HepG2 (cell line): Measurements from ENCODE around the gene KRCC1. TPM values are rescaled to one million over a fixed set of nuclear protein-coding genes. Genes with fewer than 3 reads are reported as not detected.

Experiments used
- ATAC-seq: fragments of 200-7000 bp; cut with Tn5 transposase; 3 replicates; pipeline ENCODE4 v1.9.1; 2020; ENCODE audit warnings: mild to moderate bottlenecking, moderate library complexity
- BruUV-seq: library from RNA; stranded (reverse); fragments of 400-500 nt; replicated peaks from 2 replicates; lab custom pipeline; 2021; lab: Mats Ljungman, UMichigan
- CTCF ChIA-PET: fragments of 300-600 bp; formaldehyde crosslinking; extraction: SDS; loops from one replicate; lab custom pipeline; 2021; ENCODE audit warnings: low total read pairs, inconsistent platforms, low intra/inter-chr PET ratio; lab: Yijun Ruan, JAX
- POLR2A ChIA-PET: fragments of 350-600 bp; sonication (Branson Sonifier 250); formaldehyde crosslinking; loops from one replicate; lab custom pipeline; 2020; ENCODE audit warnings: antibody characterized with exemption, inconsistent platforms; lab: Yijun Ruan, JAX
- DNase-seq: peaks from one replicate; pipeline ENCODE4 v3.0.0-alpha.2; 2015; ENCODE audit warnings: low spot score
- FAIRE-seq: peaks from 3 replicates; lab custom pipeline; 2011; peaks lifted over from hg19 to GRCh38; lab: Jason Lieb, UNC
- H2AFZ ChIP-seq: one replicate; pipeline ENCODE4 v1.6.1; 2011; ENCODE audit warnings: low read length, inconsistent platforms
- H3K27ac ChIP-seq: fragments of 300-600 bp; 3 replicates; pipeline ENCODE4 v1.8.0; 2011; ENCODE audit warnings: mixed run types, mild to moderate bottlenecking, mixed read lengths, low read length, inconsistent platforms; ENCODE audit not compliant: insufficient read depth; ENCODE audit errors: extremely low read length
- H3K27me3 ChIP-seq, 2 experiments: fragments of 200-600 bp in 1 of 2; 2 replicates in 1 of 2; 3 replicates in 1 of 2; pipeline versions ENCODE4 v1.6.0 to v1.8.0; 2011; ENCODE audit warnings: low read length in 2 of 2, mild to moderate bottlenecking in 2 of 2, moderate library complexity in 2 of 2, inconsistent platforms in 1 of 2; ENCODE audit not compliant: insufficient read depth in 2 of 2, control insufficient read depth in 1 of 2
- H3K36me3 ChIP-seq, 2 experiments: fragments of 200-600 bp in 1 of 2; replicated peaks in 1 of 2; 2 replicates in 1 of 2; 3 replicates in 1 of 2; pipeline versions ENCODE4 v1.5.1 to v1.8.0; 2011; ENCODE audit warnings: low read length in 2 of 2, inconsistent platforms in 1 of 2; ENCODE audit not compliant: insufficient read depth in 2 of 2, control insufficient read depth in 1 of 2
- H3K4me1 ChIP-seq: 2 replicates; pipeline ENCODE4 v1.5.1; 2012; ENCODE audit warnings: low read length, inconsistent platforms; ENCODE audit not compliant: insufficient read depth
- H3K4me2 ChIP-seq: 2 replicates; pipeline ENCODE4 v1.6.0; 2011; ENCODE audit warnings: low read depth, low read length, inconsistent platforms
- H3K4me3 ChIP-seq, 3 experiments: fragments of 200-600 bp in 1 of 3; sonication (generic), shearing (Covaris generic) in 1 of 3; replicated peaks in 1 of 3; 2 replicates each; pipeline ENCODE4 v1.5.1; 2011 to 2016; ENCODE audit warnings: low read length in 3 of 3, inconsistent platforms in 2 of 3, low read depth in 2 of 3, mild to moderate bottlenecking in 2 of 3, control low read depth in 1 of 3, mixed read lengths in 1 of 3; ENCODE audit not compliant: insufficient read depth in 1 of 3
- H3K79me2 ChIP-seq: one replicate; pipeline ENCODE4 v1.6.1; 2011; ENCODE audit warnings: low read length, inconsistent platforms; ENCODE audit not compliant: insufficient read depth
- H3K9ac ChIP-seq: 2 replicates; pipeline ENCODE4 v1.6.0; 2011; ENCODE audit warnings: mild to moderate bottlenecking, low read depth, low read length, inconsistent platforms; ENCODE audit not compliant: insufficient read depth
- H3K9me3 ChIP-seq: 2 replicates; pipeline ENCODE4 v1.5.1; 2012; ENCODE audit warnings: mild to moderate bottlenecking, low read length
- H4K20me1 ChIP-seq: 2 replicates; pipeline ENCODE4 v1.6.0; 2011; ENCODE audit warnings: inconsistent platforms, mild to moderate bottlenecking, low read length, moderate library complexity; ENCODE audit not compliant: insufficient read depth
- NFYB ChIP-seq: sonication (generic); formaldehyde crosslinking; IDR thresholded peaks from 2 replicates; pipeline ENCODE4 v1.4.0; 2020; ENCODE audit warnings: missing genetic modification reagents
- TCF7L2 ChIP-seq: IDR thresholded peaks from 2 replicates; pipeline ENCODE4 v1.6.1; 2011; ENCODE audit warnings: mild to moderate bottlenecking, low read depth, low read length, moderate library complexity
- WGBS: methylation state at CpG from one replicate; pipeline ENCODE4 v1.1.6; 2017; ENCODE audit warnings: low lambda C conversion rate; 5-methylcytosine and 5-hydroxymethylcytosine counted together
- in situ Hi-C: cut with HindIII; loops from 2 replicates; pipeline ENCODE4 v1.10.0; 2017; ENCODE audit warnings: low pct_unique_long_range_greater_than_20kb; ENCODE audit not compliant: extremely low pct_ligation_motif_present
- intact Hi-C: fragments of 100-400 bp; cut with micrococcal nuclease; formaldehyde crosslinking; loops from one replicate; pipeline ENCODE4 v1.10.0; 2022; ENCODE audit not compliant: unreplicated experiment
- polyA plus RNA-seq, 8 experiments: library from polyadenylated mRNA; depleted of rRNA in 3 of 8; stranded (reverse) in 7 of 8; unstranded in 1 of 8; fragments of >200 nt; fragmentation: Illumina TruSeq in 4 of 8; extraction: Trizol in 4 of 8; gene quantifications; 2 replicates each; pipeline versions ENCODE4 v1.2.1 to v1.2.3, GENCODE V29; 2011 to 2016; ENCODE audit warnings: low read depth in 4 of 8, missing spikeins in 1 of 8, mixed read lengths in 1 of 8; ENCODE audit not compliant: insufficient read depth in 1 of 8
- total RNA-seq, 5 experiments: library from RNA; depleted of rRNA; stranded (reverse); fragments of >200 nt; fragmentation: Illumina TruSeq; extraction: Trizol; gene quantifications; 2 replicates each; pipeline ENCODE4 v1.2.3, GENCODE V29; 2016; ENCODE audit warnings: low read depth in 1 of 5
- TF ChIP-seq, protein P1 (sequence below): sonication (generic); formaldehyde crosslinking; IDR thresholded peaks from 2 replicates; pipeline ENCODE4 v1.5.1; 2020; ENCODE audit warnings: mild to moderate bottlenecking, missing genetic modification reagents, moderate library complexity

KRCC1 gene
- total and polyA plus RNA-seq, 2 of the 13 experiments (the other 11 are each of a cell fraction or from before 2014, with no cell fraction given): 6.5 to 7.7 TPM

- BruUV-seq: no TSS peak
- ATAC-seq (no peak), DNase-seq (no peak), FAIRE-seq (no peak)
- H3K36me3 ChIP-seq: no peaks in the 10 kb centered on the region; a peak in 1 of 5 replicates
- in situ Hi-C loops: no loop called here
- CTCF ChIA-PET: no interaction called here
- no peak overlapping the region for H2AFZ ChIP-seq
- POLR2A ChIA-PET: interaction anchor here (3.0 kb wide), 1 partner anchor 20 kb away, joined by 15 read pairs; the partner anchor contains the start of gene RNU2-63P
- peaks cover 17% of the 10 kb centered on the region for H3K4me1 ChIP-seq
- H3K9me3 ChIP-seq: no peaks in the 10 kb centered on the region
- H3K27ac ChIP-seq: no peak overlapping the region
- H3K79me2 ChIP-seq: no peaks in the 10 kb centered on the region
- intact Hi-C loops: no loop called here
- H3K9ac ChIP-seq: no peak overlapping the region
- H4K20me1 ChIP-seq: no peaks in the 10 kb centered on the region
- H3K4me3 ChIP-seq: no peak overlapping the region
- WGBS: 98% methylated on average over 2 of the region's 2 CpGs
- H3K27me3 ChIP-seq: no peaks in the 10 kb centered on the region
- TF ChIP-seq NFYB (CRISPR knock-in tag) (no peak), TCF7L2 (no peak)
- TF ChIP-seq, protein P1, sequence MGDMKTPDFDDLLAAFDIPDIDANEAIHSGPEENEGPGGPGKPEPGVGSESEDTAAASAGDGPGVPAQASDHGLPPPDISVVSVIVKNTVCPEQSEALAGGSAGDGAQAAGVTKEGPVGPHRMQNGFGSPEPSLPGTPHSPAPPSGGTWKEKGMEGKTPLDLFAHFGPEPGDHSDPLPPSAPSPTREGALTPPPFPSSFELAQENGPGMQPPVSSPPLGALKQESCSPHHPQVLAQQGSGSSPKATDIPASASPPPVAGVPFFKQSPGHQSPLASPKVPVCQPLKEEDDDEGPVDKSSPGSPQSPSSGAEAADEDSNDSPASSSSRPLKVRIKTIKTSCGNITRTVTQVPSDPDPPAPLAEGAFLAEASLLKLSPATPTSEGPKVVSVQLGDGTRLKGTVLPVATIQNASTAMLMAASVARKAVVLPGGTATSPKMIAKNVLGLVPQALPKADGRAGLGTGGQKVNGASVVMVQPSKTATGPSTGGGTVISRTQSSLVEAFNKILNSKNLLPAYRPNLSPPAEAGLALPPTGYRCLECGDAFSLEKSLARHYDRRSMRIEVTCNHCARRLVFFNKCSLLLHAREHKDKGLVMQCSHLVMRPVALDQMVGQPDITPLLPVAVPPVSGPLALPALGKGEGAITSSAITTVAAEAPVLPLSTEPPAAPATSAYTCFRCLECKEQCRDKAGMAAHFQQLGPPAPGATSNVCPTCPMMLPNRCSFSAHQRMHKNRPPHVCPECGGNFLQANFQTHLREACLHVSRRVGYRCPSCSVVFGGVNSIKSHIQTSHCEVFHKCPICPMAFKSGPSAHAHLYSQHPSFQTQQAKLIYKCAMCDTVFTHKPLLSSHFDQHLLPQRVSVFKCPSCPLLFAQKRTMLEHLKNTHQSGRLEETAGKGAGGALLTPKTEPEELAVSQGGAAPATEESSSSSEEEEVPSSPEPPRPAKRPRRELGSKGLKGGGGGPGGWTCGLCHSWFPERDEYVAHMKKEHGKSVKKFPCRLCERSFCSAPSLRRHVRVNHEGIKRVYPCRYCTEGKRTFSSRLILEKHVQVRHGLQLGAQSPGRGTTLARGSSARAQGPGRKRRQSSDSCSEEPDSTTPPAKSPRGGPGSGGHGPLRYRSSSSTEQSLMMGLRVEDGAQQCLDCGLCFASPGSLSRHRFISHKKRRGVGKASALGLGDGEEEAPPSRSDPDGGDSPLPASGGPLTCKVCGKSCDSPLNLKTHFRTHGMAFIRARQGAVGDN (CRISPR knock-in tag): no peak
- TF ChIP-seq, all 625 proteins: peak for 0
- H3K4me2 ChIP-seq: no peak overlapping the region
Observed at GRCh38 chr2:88036182-88036581, 19.4 kb downstream of the KRCC1 start.
